HG02798 (cell line): ENCODE data around the gene PDE2A.
"Not testable (repeated sequence)": the region's sequence is repeated elsewhere in the genome, so short reads cannot be mapped to it uniquely, and the experiment has no call there.

Experiments used
- ATAC-seq: cut with Tn5 transposase; IDR thresholded peaks from one replicate; pipeline ENCODE4 v1.9.1; 2021; ENCODE audit warnings: mild to moderate bottlenecking; ENCODE audit not compliant: unreplicated experiment, poor library complexity

PDE2A gene

DNA sequence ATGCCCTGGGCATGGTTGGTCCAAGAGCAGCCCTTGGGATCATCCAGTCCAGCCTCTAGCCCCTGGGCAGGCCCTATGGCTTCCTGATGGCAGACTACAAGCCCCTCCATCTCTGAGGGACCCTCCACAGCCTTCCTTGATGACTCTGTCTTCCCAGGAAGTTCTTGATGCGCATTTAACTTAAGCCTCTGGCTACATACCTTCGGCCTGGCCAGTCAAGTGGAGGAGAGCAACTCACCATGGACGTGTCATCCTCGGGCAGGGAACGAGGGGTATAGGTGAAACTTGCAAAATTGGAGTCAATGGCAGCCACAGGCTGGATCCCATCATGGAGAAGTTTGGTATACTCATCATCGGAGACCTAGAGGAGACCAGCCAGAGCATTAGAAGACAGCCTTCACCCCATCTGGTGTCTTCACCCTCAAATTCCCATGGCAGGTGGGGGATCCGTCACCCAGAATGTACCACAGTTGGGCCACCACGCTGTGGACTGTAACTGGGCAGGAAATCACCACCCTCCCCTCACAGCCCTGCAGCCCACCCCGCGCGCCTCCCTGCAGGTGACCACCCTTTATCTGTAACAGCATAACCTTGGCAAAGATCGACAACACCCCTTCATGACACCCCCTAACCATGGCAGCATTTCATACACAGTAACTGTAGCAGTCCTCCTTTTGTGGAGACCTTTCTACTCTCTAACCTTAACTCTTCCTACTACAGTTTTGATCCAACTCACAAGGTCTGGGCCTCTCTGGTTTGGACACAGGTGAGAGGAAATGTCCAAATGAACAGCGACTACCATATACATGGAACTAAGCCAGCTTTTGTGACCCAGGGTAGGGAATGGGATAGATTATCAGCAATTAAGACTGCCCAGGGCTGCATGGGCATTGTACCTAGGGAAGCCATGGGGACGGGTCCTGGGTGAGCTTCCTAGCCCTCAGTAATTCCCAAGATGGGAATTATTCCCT is 91.7 kb downstream of the PDE2A start:
- ATAC-seq = no peak

DNA sequence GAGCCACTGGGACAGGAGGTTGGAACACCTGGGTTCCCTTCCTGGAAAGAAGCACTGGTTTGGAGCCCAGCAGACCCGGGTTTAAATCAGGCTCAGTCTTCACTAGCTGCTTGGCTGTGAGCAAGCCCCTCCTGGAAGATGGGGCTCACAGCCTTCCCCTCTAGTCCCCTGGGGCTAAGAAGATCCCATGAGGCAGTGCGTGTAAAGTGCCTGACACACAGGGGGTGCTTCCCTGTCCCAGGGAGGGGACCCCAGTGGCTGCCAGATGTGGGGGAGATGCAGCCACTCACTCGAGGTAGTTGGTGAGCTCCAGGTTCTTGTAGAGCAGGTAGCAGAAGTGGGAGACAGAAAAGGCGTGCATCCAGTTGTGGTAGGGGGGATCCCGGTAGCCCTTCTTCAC is 93.2 kb downstream of the PDE2A start:
- no peak for ATAC-seq

DNA sequence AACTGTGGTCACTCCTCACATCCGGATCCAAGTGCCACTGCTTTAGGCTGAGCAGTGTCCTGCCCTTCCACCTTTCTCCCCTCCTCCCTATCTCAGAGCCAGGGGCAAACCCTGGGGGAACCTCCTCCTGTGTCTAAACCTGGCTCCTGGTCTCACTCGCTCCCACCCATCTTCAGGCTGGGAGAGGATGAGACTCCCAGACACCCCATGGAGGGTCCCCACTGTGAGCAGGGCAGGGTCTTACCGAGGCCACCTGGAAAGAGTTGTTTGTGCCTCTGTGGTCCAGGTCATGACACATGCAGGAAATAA is 93.6 kb downstream of the PDE2A start:
- no peak for ATAC-seq

DNA sequence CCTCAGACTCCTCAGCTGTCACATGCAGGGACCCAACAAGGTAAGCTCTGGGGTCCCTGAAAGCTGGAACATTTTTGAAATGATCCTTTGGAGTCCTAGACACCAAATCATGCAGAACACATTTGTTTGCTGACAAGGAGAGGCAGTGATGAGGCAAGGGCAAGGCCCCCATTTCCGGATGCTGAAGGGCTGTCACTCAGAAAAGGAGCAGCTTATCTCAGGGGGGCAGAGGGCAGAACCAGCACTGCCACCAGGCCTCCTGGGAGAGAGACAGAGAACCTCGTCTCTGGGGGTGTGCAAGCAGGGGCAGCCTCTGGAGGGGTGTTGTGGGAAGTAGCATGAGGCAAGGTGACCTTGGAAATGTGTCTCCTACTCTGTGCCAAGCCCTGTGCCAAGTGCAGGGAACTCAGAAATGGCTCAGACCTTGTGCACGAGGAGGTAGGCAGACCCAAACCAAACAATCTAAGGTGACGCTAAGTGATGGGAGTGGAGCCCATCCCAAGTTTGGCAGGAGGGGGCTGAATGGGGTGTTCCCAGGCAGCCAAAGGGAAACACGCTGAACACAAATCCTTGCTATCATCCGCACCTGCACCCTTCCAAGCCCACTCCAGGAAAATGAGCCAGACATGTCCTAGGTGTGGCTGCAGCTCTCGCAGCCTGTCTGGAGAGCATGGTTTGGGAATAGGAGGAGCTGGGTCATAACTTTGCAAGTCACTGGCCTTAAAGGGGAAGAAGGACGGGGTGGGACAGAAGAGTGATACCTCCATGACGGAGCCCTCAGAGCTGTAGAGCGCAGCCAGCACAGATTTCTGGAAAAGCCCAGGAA is 94.2 kb downstream of the PDE2A start:
- no peak for ATAC-seq

DNA sequence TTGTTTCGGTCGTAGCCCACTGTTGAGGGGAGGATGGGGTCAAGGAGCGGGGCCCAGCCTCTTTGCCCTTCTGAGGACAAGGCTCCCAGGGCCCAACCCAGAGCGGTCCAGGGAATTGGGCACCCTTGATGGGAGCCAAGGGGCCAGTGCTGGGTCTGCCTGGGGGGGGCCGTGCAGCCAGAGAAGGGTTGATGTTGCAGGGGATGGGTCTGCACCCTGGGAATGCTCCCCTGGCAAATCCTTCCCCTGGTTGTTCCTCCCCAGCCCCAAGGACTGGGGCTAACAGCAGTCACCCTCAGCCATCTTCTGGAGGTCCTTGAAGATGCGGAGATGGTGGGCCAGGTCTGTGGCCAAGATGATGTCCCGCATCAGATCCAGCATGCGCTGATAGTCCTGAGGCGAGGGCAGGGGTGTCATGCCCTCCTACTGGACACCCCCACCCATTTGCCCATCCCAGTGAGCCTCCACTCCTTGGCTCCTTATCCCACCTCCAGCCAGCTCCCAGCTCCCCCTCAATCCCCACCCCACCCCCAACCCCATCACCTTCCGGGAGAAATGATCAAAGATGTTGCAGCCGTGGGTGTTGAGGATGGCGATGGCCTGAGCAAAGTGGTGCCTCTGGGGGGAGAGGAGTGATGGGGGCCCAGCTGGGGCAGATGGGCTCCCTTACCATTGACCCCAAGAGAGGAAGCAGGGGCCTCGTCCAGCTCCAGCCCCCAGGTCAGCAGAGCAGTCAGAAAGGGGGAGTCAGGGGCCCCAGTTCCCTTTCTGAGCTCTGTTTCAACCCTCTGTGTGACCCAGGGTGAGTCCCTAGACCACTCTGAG is 95.0 kb downstream of the PDE2A start:
- ATAC-seq = no peak

DNA sequence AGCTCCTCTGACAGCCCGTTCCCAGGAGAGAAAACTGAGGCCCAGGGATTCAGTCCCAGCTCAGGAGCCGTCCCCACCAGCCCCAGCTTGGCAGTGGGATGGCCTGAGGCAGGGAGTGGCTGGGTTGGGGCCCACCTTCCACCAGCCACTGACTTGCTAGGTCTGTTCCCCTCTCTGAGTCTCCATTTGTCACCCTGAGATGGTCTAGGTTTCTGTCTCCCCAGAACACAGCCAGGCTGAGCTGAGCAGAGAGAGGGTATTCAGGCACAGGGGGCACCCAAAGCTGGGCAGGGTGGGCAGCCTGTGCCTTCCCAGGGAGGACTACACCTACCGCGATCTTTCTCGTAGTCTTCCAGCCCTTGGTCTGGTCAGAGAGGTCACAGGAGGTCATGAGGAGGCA is 95.7 kb downstream of the PDE2A start:
- ATAC-seq = no peak

DNA sequence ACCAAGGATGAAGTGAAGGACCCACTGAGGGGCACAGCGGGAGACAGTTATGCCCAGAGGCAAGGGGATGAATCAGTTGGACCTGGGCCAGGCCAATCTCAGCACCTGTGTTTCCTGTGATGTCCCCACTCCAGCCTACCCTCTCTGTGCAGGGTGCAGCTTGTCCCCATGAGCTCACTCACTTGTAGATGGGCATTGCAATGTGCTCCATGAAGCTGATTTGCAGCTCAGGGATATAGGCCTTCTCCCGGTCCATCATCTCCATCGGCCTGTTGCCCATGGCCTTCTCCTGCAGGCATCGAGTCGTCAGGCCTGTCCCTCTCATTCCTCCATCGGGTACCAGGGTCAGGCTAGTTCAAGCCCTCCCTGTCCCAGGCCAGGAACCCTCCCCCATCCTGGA is 96.2 kb downstream of the PDE2A start:
- no peak for ATAC-seq

DNA sequence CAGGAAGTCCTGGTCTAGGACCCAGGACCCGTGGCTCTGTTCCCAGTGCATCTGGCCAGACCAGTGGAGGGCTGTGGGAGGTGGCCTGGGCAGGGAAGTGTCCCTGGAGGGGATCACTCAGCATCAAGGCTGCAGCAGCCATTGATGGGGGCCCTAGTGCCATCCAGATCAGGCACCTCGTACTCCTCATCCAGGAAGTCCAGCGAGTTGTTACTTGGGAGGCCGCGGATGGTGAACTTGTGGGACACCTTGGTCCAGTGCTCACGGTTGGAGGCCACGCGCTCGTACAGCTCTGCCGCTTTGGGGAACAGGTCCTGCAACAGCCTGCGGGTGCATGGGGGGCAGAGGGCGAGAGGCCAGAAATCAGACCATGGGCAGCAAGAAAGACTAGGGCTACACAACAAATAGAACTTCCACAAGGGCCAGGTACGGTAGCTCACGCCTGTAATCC is 96.9 kb downstream of the PDE2A start:
- no peak for ATAC-seq

DNA sequence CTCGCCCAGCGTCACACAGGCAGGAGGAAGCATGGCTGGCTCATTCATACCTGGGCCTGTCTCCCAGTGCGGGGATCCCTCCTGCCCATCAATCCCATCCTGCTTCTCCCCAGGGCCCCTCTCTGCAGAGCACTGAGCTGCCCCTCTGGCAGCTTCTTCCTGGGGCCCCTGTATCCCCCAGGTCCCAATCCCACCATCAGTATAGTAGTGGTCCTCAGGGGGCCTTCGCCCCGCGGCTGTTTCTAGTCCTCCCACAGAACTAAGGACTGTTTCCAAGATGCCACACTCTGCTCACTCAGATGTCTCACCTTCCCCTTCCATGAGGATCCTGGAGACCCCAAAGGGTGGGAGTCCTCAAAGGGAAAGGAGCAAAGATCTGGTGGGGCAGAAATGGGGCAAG is 97.6 kb downstream of the PDE2A start:
- no peak for ATAC-seq

DNA sequence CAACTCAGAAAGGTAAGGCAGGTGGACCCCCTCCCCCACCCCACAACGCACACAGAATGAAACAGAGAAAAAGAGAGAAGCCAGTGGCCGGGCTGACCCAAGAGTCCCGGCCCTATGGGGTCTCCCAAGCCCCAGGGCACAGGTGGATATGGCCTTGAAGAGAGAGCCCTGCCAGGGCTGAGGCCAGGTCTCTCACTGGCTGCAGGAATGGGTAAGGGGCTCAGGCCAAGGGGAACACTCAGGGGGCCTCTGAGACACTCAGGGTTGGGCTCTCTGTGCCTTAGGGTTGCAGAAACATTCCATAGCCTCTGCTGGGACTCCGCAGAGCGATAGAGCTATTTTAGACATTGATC is 98.0 kb downstream of the PDE2A start:
- ATAC-seq = no peak

DNA sequence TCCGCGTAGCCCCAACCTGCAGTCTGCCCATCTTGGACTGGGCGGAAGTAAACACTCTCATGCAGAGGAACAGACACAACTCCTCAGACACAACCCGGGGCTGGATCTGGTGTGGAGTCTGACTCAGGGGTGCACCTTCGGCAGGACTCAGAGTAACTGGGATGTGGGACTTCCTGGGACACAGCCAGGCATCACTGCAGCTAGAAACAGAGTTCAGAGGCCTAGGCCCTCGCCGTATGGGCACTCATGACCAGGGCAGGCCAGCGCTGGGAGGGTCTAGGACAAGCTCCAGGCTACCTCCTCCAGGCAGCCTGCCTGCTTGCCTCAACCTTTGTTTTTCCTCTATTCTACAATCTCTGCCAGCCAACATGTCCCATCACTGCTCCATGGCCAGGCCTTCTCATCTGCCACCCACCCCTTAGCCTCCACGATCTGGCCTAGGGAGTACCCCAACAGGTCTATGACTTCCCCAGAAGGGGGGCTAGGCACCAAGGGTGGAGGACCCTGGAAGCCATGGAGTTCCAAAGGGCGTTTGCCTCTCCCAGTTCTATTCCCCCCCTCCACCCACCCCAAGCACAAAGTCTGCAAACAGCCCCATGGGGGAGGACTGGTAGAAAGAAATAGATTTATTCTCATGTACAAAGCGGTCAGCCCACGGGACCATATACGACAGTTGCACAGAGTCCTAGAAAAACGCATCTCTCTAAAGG is 98.5 kb downstream of the PDE2A start:
- ATAC-seq = no peak

DNA sequence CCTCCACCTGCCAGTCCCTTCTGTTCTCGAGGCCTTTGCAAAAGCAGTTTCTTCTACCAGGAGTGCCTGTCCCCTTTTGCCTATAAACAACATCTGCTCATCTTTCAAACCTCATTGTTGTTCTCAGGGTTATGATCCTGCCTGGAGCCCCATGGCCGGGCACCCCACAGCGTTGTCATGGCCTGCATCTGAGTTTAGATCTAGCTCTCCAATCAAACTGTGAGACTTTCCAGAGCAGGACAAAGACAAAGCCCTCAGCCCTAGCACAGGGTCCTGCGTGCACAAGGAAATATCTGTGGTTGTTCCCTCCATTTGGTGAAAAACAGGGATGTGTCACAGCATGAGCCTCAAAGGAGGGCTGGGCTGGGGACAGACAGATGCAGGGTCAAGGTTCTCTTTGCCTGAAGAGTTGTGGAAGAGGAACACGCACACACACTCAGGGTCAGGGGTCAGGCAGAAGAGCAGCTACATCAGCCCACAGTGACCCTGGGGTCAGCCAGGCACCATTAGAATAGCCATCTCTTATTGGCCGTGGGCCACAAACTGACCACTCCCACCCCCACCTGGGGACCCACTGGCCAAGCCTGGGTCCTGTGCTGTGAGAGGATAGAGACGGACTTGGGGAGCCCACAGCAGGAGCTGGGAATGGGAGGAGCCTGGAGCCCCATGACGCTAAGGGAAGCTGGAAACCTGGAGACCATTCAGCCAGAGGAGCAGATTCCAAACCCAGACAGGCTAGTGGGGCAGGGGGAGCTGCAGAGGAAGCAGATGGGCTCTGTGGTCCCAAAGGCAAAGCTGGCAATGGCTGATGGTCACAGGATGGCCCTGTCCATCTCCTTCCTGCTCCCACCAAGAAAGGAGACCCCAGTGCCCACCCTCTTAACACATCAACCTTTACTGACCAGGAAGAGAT is 99.4 kb downstream of the PDE2A start:
- no peak for ATAC-seq

DNA sequence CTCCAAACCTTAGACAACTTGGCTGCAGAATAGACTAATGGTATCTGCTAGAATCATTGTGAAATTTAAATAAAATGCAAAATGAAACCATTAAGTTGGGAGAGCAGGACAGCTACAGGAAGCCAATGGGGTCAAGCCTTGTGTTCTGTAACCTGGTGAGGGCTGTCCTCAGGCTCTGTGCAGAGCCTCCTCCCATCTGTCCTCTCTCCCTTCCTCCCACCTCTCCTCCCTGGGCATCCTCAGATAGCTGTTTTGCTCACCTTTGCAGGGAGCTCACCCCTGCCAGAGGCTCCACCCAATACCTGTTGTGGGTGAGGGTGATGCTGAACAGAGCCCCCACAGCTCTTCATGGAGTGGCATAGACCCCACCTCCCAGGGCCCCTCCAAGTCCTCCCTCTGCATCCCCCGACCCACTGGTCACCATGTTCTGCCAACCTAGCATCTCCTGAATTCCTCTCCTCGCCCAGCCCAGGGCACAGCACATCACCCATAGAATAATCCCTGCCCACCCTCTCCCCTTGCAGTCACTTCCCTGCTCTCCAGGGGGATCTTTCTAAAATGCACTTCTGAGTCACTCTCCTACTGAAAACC is 100.3 kb downstream of the PDE2A start:
- ATAC-seq = no peak

DNA sequence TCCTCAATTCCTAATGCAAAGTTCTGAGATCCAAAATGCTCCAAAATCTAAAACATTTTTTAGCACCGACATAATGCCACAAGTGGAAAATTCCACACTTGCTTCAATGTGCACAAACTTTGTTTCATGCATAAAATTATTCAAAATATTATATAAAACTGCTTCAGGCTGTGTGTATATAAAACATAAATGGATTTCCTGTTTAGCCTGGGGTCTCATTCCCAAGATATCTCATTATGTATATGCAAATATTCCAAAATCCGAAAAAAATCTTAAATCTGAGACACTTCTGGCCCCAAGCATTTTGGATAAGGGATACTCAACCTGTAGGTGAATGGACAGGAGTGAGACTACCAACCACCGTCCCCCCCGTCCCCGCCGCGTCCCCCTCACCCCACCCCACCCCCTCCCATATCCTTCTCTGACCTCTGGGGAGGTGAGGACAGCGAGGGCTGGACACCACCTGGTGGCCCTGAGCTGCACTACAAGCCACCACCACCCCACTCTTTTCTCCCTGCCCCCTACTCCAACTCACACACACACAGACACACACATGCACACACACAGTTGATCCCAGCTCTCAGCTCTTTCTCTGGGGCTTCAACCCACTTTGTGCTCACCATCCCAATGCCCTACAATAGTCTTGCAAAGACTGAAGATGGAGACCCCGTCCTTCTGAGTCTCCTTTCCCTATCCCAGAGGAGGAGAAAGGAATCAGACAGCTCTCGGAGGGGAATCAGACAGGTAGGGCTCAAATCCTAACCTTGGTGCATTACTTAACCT is 101.0 kb downstream of the PDE2A start:
- no peak for ATAC-seq

DNA sequence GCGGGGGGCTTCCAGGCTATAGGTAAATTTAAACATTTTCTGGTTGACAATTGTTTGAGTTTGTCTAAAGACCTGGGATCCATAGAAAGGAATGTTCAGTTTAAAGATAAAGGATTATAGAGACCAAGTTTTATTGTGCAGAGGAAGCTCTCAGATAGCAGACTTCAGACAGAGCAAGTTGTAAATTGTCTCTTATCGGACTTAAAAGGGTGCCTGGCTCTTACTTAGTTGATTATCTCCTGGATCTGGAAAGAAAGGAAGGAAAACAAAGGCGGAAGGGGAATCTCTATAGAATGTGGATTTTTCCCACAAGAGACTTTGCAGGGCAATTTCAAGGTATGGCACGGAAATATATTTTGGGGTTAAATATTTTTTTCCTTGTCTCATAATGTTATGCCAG is 101.7 kb downstream of the PDE2A start:
- ATAC-seq = not testable (repeated sequence)

DNA sequence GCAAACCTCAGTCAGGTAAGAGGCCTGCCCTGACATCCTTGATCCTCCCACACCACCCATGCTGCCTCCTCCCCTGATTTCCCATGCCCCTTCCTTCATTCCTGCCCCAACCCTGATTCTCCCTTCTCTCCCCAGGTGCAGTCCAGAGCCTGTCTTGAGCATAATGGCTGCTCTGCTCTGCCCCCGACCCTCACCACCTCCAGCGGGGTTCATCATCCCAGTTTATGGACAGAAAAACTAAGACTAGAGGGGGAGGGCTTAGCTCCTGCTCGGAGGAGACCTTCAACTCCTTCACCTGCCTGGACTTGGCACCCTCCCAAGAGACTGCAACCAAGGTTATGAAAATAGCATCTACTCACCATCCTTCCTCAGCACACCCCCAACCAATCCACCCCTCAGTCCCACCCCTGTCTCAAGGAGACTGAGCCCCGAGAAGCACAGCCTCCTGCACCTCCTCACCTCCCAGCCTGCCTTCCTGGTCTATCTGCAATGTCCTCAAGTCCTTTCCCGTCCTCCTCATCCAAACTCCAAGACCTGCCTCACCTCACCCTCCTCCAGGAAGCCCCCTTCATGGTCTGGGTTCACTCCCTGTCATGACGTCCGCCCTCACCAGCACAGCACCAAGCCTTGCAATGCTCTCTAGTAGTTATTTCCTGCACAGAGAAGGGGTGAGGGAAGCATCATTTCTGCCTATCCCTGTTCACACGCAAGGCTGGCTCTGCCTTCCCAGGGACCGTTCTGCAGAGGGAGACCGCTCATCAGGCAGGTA is 103.1 kb downstream of the PDE2A start:
- no peak for ATAC-seq
